ENCODE measurements around the gene FAM3D.
"Not testable (repeated sequence)": the region's sequence is repeated elsewhere in the genome, so short reads cannot be mapped to it uniquely, and the experiment has no call there.

FAM3D gene

GRCh38 chr3:58666683-58667082 lies at the start of gene FAM3D:
FAM3D (minus strand) TSS chr3:58666774; CDS start chr3:58655563, 11,211 bp downstream.
- Histone ChIP-seq H3K36me3 (ENCODE audit: insufficient read depth) (no peaks in the 10 kb centered on the region), H3K4me2 (no peak within 1 kb of the TSS), H3K9ac (no peak within 1 kb of the TSS), H3K4me1 (ENCODE audit: low read depth, poor library complexity, severe bottlenecking) (no peaks in the 10 kb centered on the region), H3K27me3 (ENCODE audit: insufficient read depth, low read depth) (no peaks in the 10 kb centered on the region), H4K20me1 (ENCODE audit: insufficient read depth) (no peaks in the 10 kb centered on the region), H2AFZ (ENCODE audit: low read depth) (no peak within 1 kb of the TSS), H3K4me3 (IDR thresholded peaks at IDR 0.05; ENCODE audit: insufficient read depth, low read depth, low read length) (no peak within 1 kb of the TSS), H3K27ac (no peak within 1 kb of the TSS), H3K79me2 (ENCODE audit: insufficient read depth, low read depth) (no peaks in the 10 kb centered on the region)
- TF ChIP-seq, protein P1, sequence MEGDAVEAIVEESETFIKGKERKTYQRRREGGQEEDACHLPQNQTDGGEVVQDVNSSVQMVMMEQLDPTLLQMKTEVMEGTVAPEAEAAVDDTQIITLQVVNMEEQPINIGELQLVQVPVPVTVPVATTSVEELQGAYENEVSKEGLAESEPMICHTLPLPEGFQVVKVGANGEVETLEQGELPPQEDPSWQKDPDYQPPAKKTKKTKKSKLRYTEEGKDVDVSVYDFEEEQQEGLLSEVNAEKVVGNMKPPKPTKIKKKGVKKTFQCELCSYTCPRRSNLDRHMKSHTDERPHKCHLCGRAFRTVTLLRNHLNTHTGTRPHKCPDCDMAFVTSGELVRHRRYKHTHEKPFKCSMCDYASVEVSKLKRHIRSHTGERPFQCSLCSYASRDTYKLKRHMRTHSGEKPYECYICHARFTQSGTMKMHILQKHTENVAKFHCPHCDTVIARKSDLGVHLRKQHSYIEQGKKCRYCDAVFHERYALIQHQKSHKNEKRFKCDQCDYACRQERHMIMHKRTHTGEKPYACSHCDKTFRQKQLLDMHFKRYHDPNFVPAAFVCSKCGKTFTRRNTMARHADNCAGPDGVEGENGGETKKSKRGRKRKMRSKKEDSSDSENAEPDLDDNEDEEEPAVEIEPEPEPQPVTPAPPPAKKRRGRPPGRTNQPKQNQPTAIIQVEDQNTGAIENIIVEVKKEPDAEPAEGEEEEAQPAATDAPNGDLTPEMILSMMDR (conservative IDR thresholded peaks at IDR 0.05; ENCODE audit: low read depth, low read length) = no peak

DNA sequence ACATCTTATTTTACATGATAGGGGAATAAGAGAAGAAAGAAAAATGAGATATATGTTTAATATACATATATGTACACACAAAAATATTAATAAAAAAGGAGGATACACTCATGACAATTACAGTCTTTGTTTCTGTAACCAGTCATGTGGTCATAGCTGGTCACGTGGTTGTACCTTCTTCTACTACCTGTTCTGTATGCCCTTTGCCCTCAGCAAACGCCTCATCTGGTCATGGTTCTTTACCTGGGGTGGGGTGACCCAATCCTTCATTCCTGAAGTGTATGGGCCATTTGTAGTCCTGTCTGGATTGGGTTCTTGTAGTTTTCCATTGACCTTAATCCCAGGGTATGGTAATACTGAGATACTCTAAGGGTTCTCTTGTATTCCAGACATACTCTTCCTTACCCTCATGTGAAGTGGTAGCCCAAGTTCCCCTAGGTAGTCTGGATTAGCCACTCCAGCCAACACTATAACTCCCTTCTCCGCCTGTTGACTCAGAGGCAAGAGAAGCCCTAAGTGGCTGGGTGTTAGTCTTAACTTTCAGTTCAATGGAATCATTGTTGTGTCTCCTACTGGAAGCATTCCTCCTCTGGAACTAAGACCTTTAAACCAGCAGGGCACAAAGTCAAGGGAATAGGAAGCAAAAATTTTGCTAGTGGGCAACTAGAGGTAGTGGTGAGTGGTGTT lies 47.3 kb upstream of the FAM3D start:
- Histone ChIP-seq H3K79me2 (ENCODE audit: insufficient read depth, low read depth) (no peaks in the 10 kb centered on the region), H3K27ac (no peak overlapping the region), H3K4me2 (no peak overlapping the region), H3K4me1 (ENCODE audit: low read depth, poor library complexity, severe bottlenecking) (no peaks in the 10 kb centered on the region), H3K4me3 (IDR thresholded peaks at IDR 0.05; ENCODE audit: insufficient read depth, low read depth, low read length) (no peak overlapping the region), H2AFZ (ENCODE audit: low read depth) (no peak overlapping the region), H3K36me3 (ENCODE audit: insufficient read depth) (no peaks in the 10 kb centered on the region), H3K27me3 (ENCODE audit: insufficient read depth, low read depth) (no peaks in the 10 kb centered on the region), H4K20me1 (ENCODE audit: insufficient read depth) (no peaks in the 10 kb centered on the region), H3K9ac (no peak overlapping the region)
- TF ChIP-seq, protein P1 (conservative IDR thresholded peaks at IDR 0.05; ENCODE audit: low read depth, low read length) = no peak

DNA sequence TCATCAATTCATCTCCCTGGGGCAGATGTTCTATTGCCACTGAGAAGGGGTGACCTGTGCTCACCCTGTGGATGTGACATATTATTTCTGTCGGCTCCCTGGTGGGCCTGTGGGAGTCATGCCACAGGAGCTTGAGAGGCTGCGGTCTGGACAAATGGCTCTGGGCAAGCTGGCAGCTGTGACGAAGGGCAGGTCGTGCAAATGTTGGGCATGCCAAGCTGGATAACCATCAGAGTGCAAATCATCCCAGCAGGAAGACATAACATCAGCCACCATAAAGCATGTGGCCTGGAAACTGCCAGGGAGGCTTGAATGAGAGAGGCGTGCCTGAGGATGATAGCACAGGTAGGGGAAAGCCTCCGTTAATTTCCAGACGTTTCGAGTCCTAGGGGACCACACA lies 45.3 kb upstream of the FAM3D start:
- TF ChIP-seq, protein P1 (conservative IDR thresholded peaks at IDR 0.05; ENCODE audit: low read depth, low read length) = no peak
- Histone ChIP-seq H3K4me1 (ENCODE audit: low read depth, poor library complexity, severe bottlenecking) (no peaks in the 10 kb centered on the region), H2AFZ (ENCODE audit: low read depth) (no peak overlapping the region), H3K27me3 (ENCODE audit: insufficient read depth, low read depth) (no peaks in the 10 kb centered on the region), H4K20me1 (ENCODE audit: insufficient read depth) (no peaks in the 10 kb centered on the region), H3K4me3 (IDR thresholded peaks at IDR 0.05; ENCODE audit: insufficient read depth, low read depth, low read length) (no peak overlapping the region), H3K9ac (no peak overlapping the region), H3K79me2 (ENCODE audit: insufficient read depth, low read depth) (no peaks in the 10 kb centered on the region), H3K36me3 (ENCODE audit: insufficient read depth) (no peaks in the 10 kb centered on the region), H3K27ac (no peak overlapping the region), H3K4me2 (no peak overlapping the region)

DNA sequence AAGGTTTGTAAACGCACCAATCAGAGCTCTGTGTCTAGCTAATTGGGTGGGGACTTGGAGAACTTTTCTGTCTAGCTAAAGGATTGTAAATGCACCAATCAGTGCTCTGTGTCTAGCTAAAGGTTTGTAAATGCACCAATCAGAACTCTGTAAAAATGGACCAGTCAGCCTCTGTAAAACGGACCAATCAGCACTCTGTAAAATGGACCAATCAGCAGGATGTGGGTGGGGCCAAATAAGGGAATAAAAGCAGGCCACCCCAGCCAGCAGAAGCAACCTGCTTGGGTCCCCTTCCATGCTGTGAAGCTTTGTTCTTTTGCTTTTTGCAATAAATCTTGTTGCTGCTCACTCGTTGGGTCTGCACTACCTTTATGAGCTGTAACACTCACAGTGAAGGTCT lies 42.4 kb upstream of the FAM3D start:
- not testable (repeated sequence) for H4K20me1 ChIP-seq (ENCODE audit: insufficient read depth); H3K27me3 ChIP-seq (ENCODE audit: insufficient read depth, low read depth); H2AFZ ChIP-seq (ENCODE audit: low read depth); H3K4me1 ChIP-seq (ENCODE audit: low read depth, poor library complexity, severe bottlenecking); H3K36me3 ChIP-seq (ENCODE audit: insufficient read depth); H3K4me3 ChIP-seq (IDR thresholded peaks at IDR 0.05; ENCODE audit: insufficient read depth, low read depth, low read length); H3K79me2 ChIP-seq (ENCODE audit: insufficient read depth, low read depth); H3K9ac ChIP-seq; H3K4me2 ChIP-seq; H3K27ac ChIP-seq

GRCh38 chr3:58708116-58708791 lies 41.7 kb upstream of the FAM3D start:
- Histone ChIP-seq H3K4me2 (no peak overlapping the region), H3K9ac (no peak overlapping the region), H4K20me1 (ENCODE audit: insufficient read depth) (no peaks in the 10 kb centered on the region), H3K4me1 (ENCODE audit: low read depth, poor library complexity, severe bottlenecking) (no peaks in the 10 kb centered on the region), H2AFZ (ENCODE audit: low read depth) (no peak overlapping the region), H3K4me3 (IDR thresholded peaks at IDR 0.05; ENCODE audit: insufficient read depth, low read depth, low read length) (no peak overlapping the region), H3K79me2 (ENCODE audit: insufficient read depth, low read depth) (no peaks in the 10 kb centered on the region), H3K36me3 (ENCODE audit: insufficient read depth) (no peaks in the 10 kb centered on the region), H3K27me3 (ENCODE audit: insufficient read depth, low read depth) (no peaks in the 10 kb centered on the region), H3K27ac (no peak overlapping the region)
- TF ChIP-seq, protein P1 (conservative IDR thresholded peaks at IDR 0.05; ENCODE audit: low read depth, low read length) = no peak
